Ovary (tissue), 3 donors: ENCODE results near the gene SUPT20H.

Source experiments
- CTCF ChIP-seq, 3 donors: fragments of 450-650 bp in 2 of 3; fragments of 200-600 bp in 1 of 3; IDR thresholded peaks; one replicate each; pipeline versions ENCODE4 v1.5.1 to v1.8.0; 2016 to 2022; ENCODE audit warnings: antibody characterized with exemption in 3 of 3, mild to moderate bottlenecking in 1 of 3
- EP300 ChIP-seq: sonication (generic); formaldehyde crosslinking; IDR thresholded peaks from one replicate; pipeline ENCODE4 v1.6.1; 2017; ENCODE audit warnings: antibody characterized with exemption
- donor health status: DM: no; HTN: no; CAD: no.

GRCh38 chr13:37094840-37095239, 35.4 kb upstream of the SUPT20H start:
- no peak for TF ChIP-seq CTCF (IDR thresholded peaks at IDR 0.05)
- TF ChIP-seq EP300: no peak
